NT2/D1 (cell line): Measurements from ENCODE around the gene ASXL1.

Experiments
- SUZ12 ChIP-seq: IDR thresholded peaks from 2 replicates; pipeline ENCODE4 v1.6.1; 2011; ENCODE audit not compliant: insufficient read length, insufficient read depth; ENCODE audit errors: extremely low read depth
- ZNF274 ChIP-seq: IDR thresholded peaks from 2 replicates; pipeline ENCODE4 v1.6.1; 2011; ENCODE audit warnings: mild to moderate bottlenecking, low read depth, low read length

DNA sequence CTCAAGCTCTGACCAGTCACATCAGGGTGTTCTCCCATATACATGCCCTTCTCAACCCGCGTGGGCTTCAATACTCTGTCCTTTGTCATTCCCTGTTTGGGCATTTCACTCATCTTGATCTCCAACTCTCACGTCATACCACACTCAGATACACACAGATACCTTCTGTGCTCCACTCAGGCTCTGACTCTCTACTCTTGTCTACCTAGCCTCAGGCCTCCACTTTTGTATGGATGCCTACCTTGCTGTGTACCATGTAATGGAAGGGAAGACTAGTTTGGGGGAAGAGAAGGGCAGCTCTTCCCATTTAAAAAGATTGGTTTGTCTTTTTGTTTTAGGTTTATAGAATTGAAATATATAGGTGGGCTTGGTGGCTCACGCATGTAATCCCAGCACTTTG is 48.6 kb downstream of the ASXL1 start:
- TF ChIP-seq ZNF274 (no peak), SUZ12 (no peak)
